Effector memory CD8-positive, alpha-beta T cell (primary cell): ENCODE measurements around the gene SPINK4.

ENCODE experiments used
- ATAC-seq: fragments of 150-1000 bp; cut with Tn5 transposase; replicated peaks from 2 replicates; pipeline ENCODE4 v1.10.0; 2021; ENCODE audit warnings: mild to moderate bottlenecking, moderate library complexity
- DNase-seq, 3 experiments: peaks; one replicate each; pipeline ENCODE4 v3.0.0; 2021
- H3K27ac Mint-ChIP-seq, 2 donors: one replicate each; pipeline ENCODE4 v1.8.0; 2022; ENCODE audit warnings: mild to moderate bottlenecking in 2 of 2, mixed read lengths in 2 of 2, moderate library complexity in 2 of 2
- H3K27me3 Mint-ChIP-seq, 2 donors: one replicate each; pipeline ENCODE4 v1.8.0; 2022; ENCODE audit warnings: mixed read lengths in 2 of 2
- H3K36me3 Mint-ChIP-seq: one replicate; pipeline ENCODE4 v1.8.0; 2022; ENCODE audit warnings: mild to moderate bottlenecking, moderate library complexity, mixed read lengths; ENCODE audit not compliant: insufficient read depth
- H3K4me1 Mint-ChIP-seq, 2 donors: one replicate each; pipeline ENCODE4 v1.8.0; 2022; ENCODE audit warnings: low read depth in 2 of 2, mixed read lengths in 2 of 2
- H3K4me3 Mint-ChIP-seq, 2 donors: one replicate each; pipeline ENCODE4 v1.8.0; 2022; ENCODE audit warnings: mild to moderate bottlenecking in 2 of 2, mixed read lengths in 2 of 2, moderate library complexity in 2 of 2
- H3K9me3 Mint-ChIP-seq, 2 donors: one replicate each; pipeline ENCODE4 v1.8.0; 2022; ENCODE audit warnings: mixed read lengths in 2 of 2

The SPINK4 gene

GRCh38 chr9:33233626-33234342, 6.2 kb upstream of the SPINK4 start:
- peaks cover 0 to 5% of the 10 kb centered on the region in 2 donors for H3K4me1 Mint-ChIP-seq
- no peak overlapping the region for H3K27ac Mint-ChIP-seq
- peaks cover 18 to 19% of the 10 kb centered on the region in 2 donors for H3K27me3 Mint-ChIP-seq
- H3K9me3 Mint-ChIP-seq: no peaks in the 10 kb centered on the region
- no peak for ATAC-seq
- no peak overlapping the region for H3K4me3 Mint-ChIP-seq
- peaks cover 3% of the 10 kb centered on the region for H3K36me3 Mint-ChIP-seq
- no peak for DNase-seq

- Mint-ChIP-seq H3K4me3 (no peak overlapping the region), H3K27me3 (peaks cover 18 to 19% of the 10 kb centered on the region in 2 donors), H3K4me1 (peaks cover 0 to 5% of the 10 kb centered on the region in 2 donors), H3K9me3 (no peaks in the 10 kb centered on the region), H3K27ac (no peak overlapping the region), H3K36me3 (peaks cover 3% of the 10 kb centered on the region)
- no peak for DNase-seq
- ATAC-seq: no peak
Observed at GRCh38 chr9:33234511-33235467, 5.2 kb upstream of the SPINK4 start.

GRCh38 chr9:33236571-33236970, 3.4 kb upstream of the SPINK4 start:
- H3K36me3 Mint-ChIP-seq: peaks cover 6% of the 10 kb centered on the region
- H3K27ac Mint-ChIP-seq: no peak overlapping the region
- no peak overlapping the region for H3K4me3 Mint-ChIP-seq
- no peaks in the 10 kb centered on the region for H3K9me3 Mint-ChIP-seq
- peaks cover 0 to 5% of the 10 kb centered on the region in 2 donors for H3K4me1 Mint-ChIP-seq
- H3K27me3 Mint-ChIP-seq: peaks cover 18 to 26% of the 10 kb centered on the region in 2 donors
- ATAC-seq (no peak), DNase-seq (no peak)

GRCh38 chr9:33241298-33241697, 1.3 kb downstream of the SPINK4 start:
- Mint-ChIP-seq H3K9me3 (no peaks in the 10 kb centered on the region), H3K27ac (no peak overlapping the region), H3K27me3 (peaks cover 11 to 16% of the 10 kb centered on the region in 2 donors), H3K4me1 (no peaks in the 10 kb centered on the region), H3K36me3 (peaks cover 13% of the 10 kb centered on the region), H3K4me3 (no peak overlapping the region)
- ATAC-seq: no peak
- no peak for DNase-seq

- peaks cover 7 to 9% of the 10 kb centered on the region in 2 donors for H3K27me3 Mint-ChIP-seq
- H3K4me1 Mint-ChIP-seq: no peaks in the 10 kb centered on the region
- no peak overlapping the region for H3K27ac Mint-ChIP-seq
- no peak for ATAC-seq
- H3K36me3 Mint-ChIP-seq: peaks cover 13% of the 10 kb centered on the region
- DNase-seq: no peak
- H3K9me3 Mint-ChIP-seq: no peaks in the 10 kb centered on the region
- H3K4me3 Mint-ChIP-seq: no peak overlapping the region
Observed at GRCh38 chr9:33242609-33243134, 2.7 kb downstream of the SPINK4 start.

GRCh38 chr9:33244137-33244784, 4.3 kb downstream of the SPINK4 start:
- ATAC-seq (no peak), DNase-seq (no peak)
- Mint-ChIP-seq H3K27ac (no peak overlapping the region), H3K27me3 (peaks cover 7 to 9% of the 10 kb centered on the region in 2 donors), H3K36me3 (peaks cover 13% of the 10 kb centered on the region), H3K4me3 (no peak overlapping the region), H3K9me3 (no peaks in the 10 kb centered on the region), H3K4me1 (no peaks in the 10 kb centered on the region)

- no peak for DNase-seq
- peaks cover 7 to 9% of the 10 kb centered on the region in 2 donors for H3K27me3 Mint-ChIP-seq
- H3K36me3 Mint-ChIP-seq: peaks cover 13% of the 10 kb centered on the region
- no peaks in the 10 kb centered on the region for H3K4me1 Mint-ChIP-seq
- no peak overlapping the region for H3K27ac Mint-ChIP-seq
- no peaks in the 10 kb centered on the region for H3K9me3 Mint-ChIP-seq
- no peak overlapping the region for H3K4me3 Mint-ChIP-seq
- no peak for ATAC-seq
Observed at GRCh38 chr9:33245341-33245740, 5.4 kb downstream of the SPINK4 start.

GRCh38 chr9:33246269-33246860, 6.4 kb downstream of the SPINK4 start:
- no peak overlapping the region for H3K27ac Mint-ChIP-seq
- H3K36me3 Mint-ChIP-seq: peaks cover 11% of the 10 kb centered on the region
- ATAC-seq (no peak), DNase-seq (no peak)
- H3K9me3 Mint-ChIP-seq: no peaks in the 10 kb centered on the region
- no peak overlapping the region for H3K4me3 Mint-ChIP-seq
- H3K4me1 Mint-ChIP-seq: no peaks in the 10 kb centered on the region
- H3K27me3 Mint-ChIP-seq: peaks cover 0 to 9% of the 10 kb centered on the region in 2 donors

GRCh38 chr9:33248606-33249005, 8.6 kb downstream of the SPINK4 start:
- H3K27ac Mint-ChIP-seq: peak overlapping the region in 1 of 2 donors; percentile 21
- no peak for DNase-seq
- no peak overlapping the region for H3K4me3 Mint-ChIP-seq
- no peaks in the 10 kb centered on the region for H3K9me3 Mint-ChIP-seq
- H3K27me3 Mint-ChIP-seq: no peaks in the 10 kb centered on the region
- no peak for ATAC-seq
- H3K4me1 Mint-ChIP-seq: no peaks in the 10 kb centered on the region
- peaks cover 19% of the 10 kb centered on the region for H3K36me3 Mint-ChIP-seq

- no peak for ATAC-seq
- Mint-ChIP-seq H3K9me3 (no peaks in the 10 kb centered on the region), H3K27me3 (no peaks in the 10 kb centered on the region), H3K4me3 (no peak overlapping the region), H3K27ac (peak overlapping the region in 1 of 2 donors; percentile 76), H3K4me1 (no peaks in the 10 kb centered on the region), H3K36me3 (peaks cover 21% of the 10 kb centered on the region)
- no peak for DNase-seq
Observed at GRCh38 chr9:33249087-33249658, 9.2 kb downstream of the SPINK4 start.

GRCh38 chr9:33249983-33250382, 10.0 kb downstream of the SPINK4 start:
- DNase-seq (no peak), ATAC-seq (no peak)
- peaks cover 26% of the 10 kb centered on the region for H3K36me3 Mint-ChIP-seq
- no peaks in the 10 kb centered on the region for H3K4me1 Mint-ChIP-seq
- H3K27me3 Mint-ChIP-seq: no peaks in the 10 kb centered on the region
- peak overlapping the region; percentile 7 to 76 for H3K27ac Mint-ChIP-seq
- no peak overlapping the region for H3K4me3 Mint-ChIP-seq
- H3K9me3 Mint-ChIP-seq: no peaks in the 10 kb centered on the region

GRCh38 chr9:33250458-33250995, 10.6 kb downstream of the SPINK4 start:
- no peaks in the 10 kb centered on the region for H3K27me3 Mint-ChIP-seq
- no peak for DNase-seq
- H3K36me3 Mint-ChIP-seq: peaks cover 30% of the 10 kb centered on the region
- peak overlapping the region in 1 of 2 donors; percentile 76 for H3K27ac Mint-ChIP-seq
- no peaks in the 10 kb centered on the region for H3K9me3 Mint-ChIP-seq
- no peak overlapping the region for H3K4me3 Mint-ChIP-seq
- H3K4me1 Mint-ChIP-seq: no peaks in the 10 kb centered on the region
- no peak for ATAC-seq
